Right lobe of liver (tissue), 6 donors: ENCODE measurements around the gene SFRP5. TPM values are rescaled to one million over a fixed set of nuclear protein-coding genes. Genes with fewer than 3 reads are reported as not detected.

Experiments
- ATAC-seq, 4 donors: fragments of 200-7000 bp; cut with Tn5 transposase; one replicate each; pipeline ENCODE4 v1.9.1; 2020; ENCODE audit warnings: mild to moderate bottlenecking in 4 of 4, moderate library complexity in 4 of 4
- DNase-seq, 3 donors: peaks; one replicate each; pipeline ENCODE4 v3.0.0-alpha.2; 2020
- H3K27ac ChIP-seq, 3 donors: fragments of 200-600 bp; one replicate each; pipeline ENCODE4 v1.8.0; 2022
- H3K27me3 ChIP-seq, 2 donors: fragments of 200-600 bp; one replicate each; pipeline ENCODE4 v1.8.0; 2022
- H3K36me3 ChIP-seq, 4 donors: fragments of 200-600 bp; sonication (generic) in 1 of 4; one replicate each; pipeline versions ENCODE4 v1.5.1 to v1.8.0; 2017 to 2022; ENCODE audit warnings: control low read depth in 1 of 4
- H3K4me1 ChIP-seq, 4 donors: fragments of 200-600 bp; sonication (generic) in 1 of 4; one replicate each; pipeline versions ENCODE4 v1.5.1 to v1.8.0; 2017 to 2022; ENCODE audit warnings: control low read depth in 1 of 4
- H3K4me3 ChIP-seq, 3 donors: fragments of 200-600 bp; one replicate each; pipeline ENCODE4 v1.8.0; 2022
- H3K9me3 ChIP-seq, 4 donors: fragments of 200-600 bp; sonication (generic) in 1 of 4; one replicate each; pipeline versions ENCODE4 v1.5.1 to v1.8.0; 2017 to 2022; ENCODE audit warnings: control low read depth in 1 of 4
- CTCF ChIP-seq, 4 donors: fragments of 200-600 bp in 3 of 4; fragments of 450-650 bp in 1 of 4; IDR thresholded peaks; one replicate each; pipeline versions ENCODE4 v1.5.1 to v1.8.0; 2016 to 2022; ENCODE audit warnings: antibody characterized with exemption in 4 of 4, mild to moderate bottlenecking in 2 of 4
- POLR2A ChIP-seq: fragments of 450-650 bp; IDR thresholded peaks from one replicate; pipeline ENCODE4 v1.6.1; 2017; ENCODE audit warnings: antibody characterized with exemption, mild to moderate bottlenecking
- WGBS: methylation state at CpG from one replicate; pipeline ENCODE4 v1.1.6; 2018; ENCODE audit warnings: low coverage, low lambda C conversion rate; ENCODE audit not compliant: insufficient coverage; ENCODE audit errors: missing lambda C conversion rate; 5-methylcytosine and 5-hydroxymethylcytosine counted together
- intact Hi-C, 2 donors: fragments of 100-400 bp; cut with DNase I; formaldehyde crosslinking; loops; one replicate each; pipeline versions ENCODE4 v1.11.2 to v1.14.1; 2022
- total RNA-seq, 6 experiments: library from RNA; depleted of rRNA in 2 of 6; stranded (reverse); fragments of >200 nt in 2 of 6; fragmentation: NEBNext Ultra II Directional in 3 of 6; extraction: Animal tissue kit (Norgen Biotek cat#: 25700) in 3 of 6; gene quantifications; one replicate each; pipeline versions ENCODE4 v1.1.0 to v1.2.4, GENCODE V29; 2016 to 2023
- donor health status: DM: no; HTN: yes; CAD: no.
- donor health status: DM: no; HTN: no; CAD: no.
- donor health status: DM: no; HTN: no; CAD: no.
- donor health status: DM: no; HTN: yes; CAD: no.
- donor health status: DM: no; HTN: yes; CAD: no.

SFRP5 gene
- total RNA-seq, 6 experiments from 2014 or later: 1.6 to 6.6 (median 4.5) TPM

- Histone ChIP-seq H3K4me3 (no peak overlapping the region), H3K9me3 (no peaks in the 10 kb centered on the region), H3K4me1 (peaks cover 0 to 5% (median 0%) of the 10 kb centered on the region in 4 donors), H3K27ac (no peak overlapping the region), H3K27me3 (no peaks in the 10 kb centered on the region), H3K36me3 (no peaks in the 10 kb centered on the region)
- no peak for ATAC-seq
- WGBS: 73% methylated on average over 4 of the region's 9 CpGs
- no peak for DNase-seq
- TF ChIP-seq POLR2A: no peak
- TF ChIP-seq CTCF (IDR thresholded peaks at IDR 0.05): no peak
- intact Hi-C loops: no loop called here
Observed at GRCh38 chr10:97768322-97769315, 3.2 kb downstream of the SFRP5 start.

- Histone ChIP-seq H3K27me3 (no peaks in the 10 kb centered on the region), H3K9me3 (no peaks in the 10 kb centered on the region), H3K27ac (no peak overlapping the region), H3K4me3 (no peak overlapping the region), H3K4me1 (peaks cover 0 to 5% (median 0%) of the 10 kb centered on the region in 4 donors), H3K36me3 (peaks cover 0 to under 1% (median 0%) of the 10 kb centered on the region in 4 donors)
- no peak for TF ChIP-seq CTCF (IDR thresholded peaks at IDR 0.05)
- TF ChIP-seq POLR2A: no peak
- DNase-seq: no peak
- 91% methylated on average over 9 of the region's 22 CpGs for WGBS
- intact Hi-C loops: no loop called here
- ATAC-seq: no peak
Observed at GRCh38 chr10:97766996-97767924, 4.5 kb downstream of the SFRP5 start.

- 90% methylated on average over 2 of the region's 13 CpGs for WGBS
- H3K27me3 ChIP-seq: no peaks in the 10 kb centered on the region
- H3K36me3 ChIP-seq: peaks cover 0 to 9% (median 0%) of the 10 kb centered on the region in 4 donors
- no peak for ATAC-seq
- no peak overlapping the region for H3K27ac ChIP-seq
- DNase-seq: no peak
- TF ChIP-seq CTCF (IDR thresholded peaks at IDR 0.05) (no peak), POLR2A (no peak)
- H3K4me1 ChIP-seq: peaks cover 0 to 2% (median 0%) of the 10 kb centered on the region in 4 donors
- no peaks in the 10 kb centered on the region for H3K9me3 ChIP-seq
- no peak overlapping the region for H3K4me3 ChIP-seq
- intact Hi-C loops: no loop called here
Observed at GRCh38 chr10:97766106-97766810, 5.5 kb downstream of the SFRP5 start.

GRCh38 chr10:97765201-97765600 is 6.6 kb downstream of the SFRP5 start:
- Histone ChIP-seq H3K9me3 (no peaks in the 10 kb centered on the region), H3K36me3 (peaks cover 0 to 10% (median 0%) of the 10 kb centered on the region in 4 donors), H3K27ac (no peak overlapping the region), H3K27me3 (no peaks in the 10 kb centered on the region), H3K4me1 (no peaks in the 10 kb centered on the region), H3K4me3 (no peak overlapping the region)
- TF ChIP-seq POLR2A (no peak), CTCF (IDR thresholded peaks at IDR 0.05) (no peak)
- DNase-seq (no peak), ATAC-seq (no peak)
- intact Hi-C loops: no loop called here
- no CpG with 5 or more reads among the region's 15 CpGs for WGBS
